SK-N-SH (cell line): ENCODE measurements around the gene ZNF516. TPM values are rescaled to one million over a fixed set of nuclear protein-coding genes. Genes with fewer than 3 reads are reported as not detected.

Experiments used
- CTCF ChIA-PET: fragments of 300-600, 350-600 bp; formaldehyde crosslinking; extraction: SDS; loops from one replicate; lab custom pipeline; 2021; lab: Yijun Ruan, JAX
- POLR2A ChIA-PET: fragments of 350-600 bp; sonication (Branson Sonifier 250); formaldehyde crosslinking; extraction: SDS; loops from one replicate; lab custom pipeline; 2020; ENCODE audit warnings: antibody characterized with exemption, inconsistent platforms; lab: Yijun Ruan, JAX
- DNase-seq: peaks from one replicate; pipeline ENCODE4 v3.0.0; 2012
- H2AFZ ChIP-seq: fragments of 200-600 bp; sonication (generic); 2 replicates; pipeline ENCODE4 v1.8.1; 2016; ENCODE audit warnings: antibody characterized with exemption, mild to moderate bottlenecking, low read depth
- H3F3A ChIP-seq: fragments of 200-600 bp; sonication (generic); replicated peaks from 2 replicates; pipeline ENCODE3; 2016; ENCODE audit warnings: antibody characterized with exemption, mild to moderate bottlenecking; ENCODE audit not compliant: insufficient read depth
- H3K27ac ChIP-seq, 2 experiments: fragments of 200-500 bp in 1 of 2; fragments of 200-600 bp in 1 of 2; sonication (Bioruptor generic) in 1 of 2; sonication (generic), shearing (Covaris generic) in 1 of 2; 2 replicates each; pipeline versions ENCODE4 v1.5.1 to v1.6.1; 2014 to 2016; ENCODE audit warnings: low read depth in 2 of 2, inconsistent platforms in 1 of 2, low read length in 1 of 2, mild to moderate bottlenecking in 1 of 2, mixed read lengths in 1 of 2
- H3K27me3 ChIP-seq: fragments of 200-600 bp; sonication (generic), shearing (Covaris generic); 2 replicates; pipeline ENCODE4 v1.6.1; 2016; ENCODE audit warnings: mixed run types; ENCODE audit not compliant: insufficient read depth
- H3K36me3 ChIP-seq, 2 experiments: fragments of 200-500 bp in 1 of 2; fragments of 200-600 bp in 1 of 2; sonication (Bioruptor generic) in 1 of 2; sonication (generic) in 1 of 2; replicated peaks in 1 of 2; 2 replicates each; pipeline versions ENCODE3 to v1.5.1; 2014 to 2016; ENCODE audit warnings: low read length in 1 of 2, mild to moderate bottlenecking in 1 of 2; ENCODE audit not compliant: insufficient read depth in 2 of 2, control insufficient read depth in 1 of 2
- H3K4me1 ChIP-seq, 2 experiments: fragments of 200-500 bp in 1 of 2; fragments of 200-600 bp in 1 of 2; sonication (Bioruptor generic) in 1 of 2; sonication (generic), shearing (Covaris generic) in 1 of 2; 2 replicates each; pipeline versions ENCODE4 v1.5.1 to v1.6.1; 2014 to 2016; ENCODE audit warnings: low read depth in 1 of 2, low read length in 1 of 2, mixed run types in 1 of 2; ENCODE audit not compliant: insufficient read depth in 2 of 2, control insufficient read depth in 1 of 2
- H3K4me2 ChIP-seq: fragments of 200-600 bp; sonication (generic), shearing (Covaris generic); 2 replicates; pipeline ENCODE4 v1.6.1; 2017; ENCODE audit warnings: mixed run types
- H3K4me3 ChIP-seq, 2 experiments: fragments of 200-500 bp in 1 of 2; fragments of 200-600 bp in 1 of 2; sonication (Bioruptor generic) in 1 of 2; sonication (generic), shearing (Covaris generic) in 1 of 2; 2 replicates each; pipeline versions ENCODE4 v1.5.1 to v1.8.1; 2014 to 2016; ENCODE audit warnings: low read depth in 2 of 2, inconsistent platforms in 1 of 2, low read length in 1 of 2, mild to moderate bottlenecking in 1 of 2, mixed read lengths in 1 of 2, moderate library complexity in 1 of 2
- H3K79me2 ChIP-seq: fragments of 200-600 bp; sonication (generic); 2 replicates; pipeline ENCODE4 v1.8.1; 2017; ENCODE audit warnings: mild to moderate bottlenecking; ENCODE audit not compliant: insufficient read depth
- H3K9ac ChIP-seq: fragments of 200-600 bp; sonication (generic); 2 replicates; pipeline ENCODE4 v1.6.1; 2017; ENCODE audit warnings: mixed run types
- H3K9me2 ChIP-seq: fragments of 200-600 bp; sonication (generic); 2 replicates; pipeline ENCODE4 v1.6.1; 2017; ENCODE audit warnings: mixed run types
- H3K9me3 ChIP-seq: fragments of 200-600 bp; sonication (generic); 2 replicates; pipeline ENCODE4 v1.6.1; 2017; ENCODE audit warnings: mixed run types, mild to moderate bottlenecking, moderate library complexity
- H4K20me1 ChIP-seq: fragments of 200-600 bp; sonication (generic); 2 replicates; pipeline ENCODE4 v1.6.1; 2017; ENCODE audit warnings: mild to moderate bottlenecking, mixed run types; ENCODE audit not compliant: insufficient read depth
- CHD2 ChIP-seq: fragments of 150-350 bp; IDR thresholded peaks from 2 replicates; pipeline ENCODE4 v1.6.1; 2018; ENCODE audit warnings: low read length; ENCODE audit not compliant: partially characterized antibody
- CTCF ChIP-seq: fragments of 200-600 bp; sonication (generic); IDR thresholded peaks from 2 replicates; pipeline ENCODE4 v1.6.1; 2017; ENCODE audit warnings: antibody characterized with exemption, mild to moderate bottlenecking, moderate library complexity
- EZH2phosphoT487 ChIP-seq: fragments of 200-600 bp; sonication (generic); IDR thresholded peaks from 2 replicates; pipeline ENCODE4 v1.6.1; 2017; ENCODE audit warnings: low read depth, mixed run types, mild to moderate bottlenecking, antibody characterized with exemption, moderate library complexity, borderline replicate concordance
- FOSL2 ChIP-seq: IDR thresholded peaks from 2 replicates; pipeline ENCODE4 v1.4.0; 2012; ENCODE audit warnings: low read depth, mild to moderate bottlenecking, moderate library complexity, borderline replicate concordance
- FOXJ3 ChIP-seq: sonication (generic); formaldehyde crosslinking; IDR thresholded peaks from 2 replicates; pipeline ENCODE4 v1.5.1; 2020; ENCODE audit warnings: mild to moderate bottlenecking, missing genetic modification reagents
- GABPA ChIP-seq: IDR thresholded peaks from 2 replicates; pipeline ENCODE4 v1.4.0; 2012; ENCODE audit warnings: low read depth, mild to moderate bottlenecking
- NRF1 ChIP-seq: IDR thresholded peaks from 2 replicates; pipeline ENCODE4 v1.6.1; 2012; ENCODE audit warnings: low read depth, mild to moderate bottlenecking, low read length
- TAF1 ChIP-seq: IDR thresholded peaks from 2 replicates; pipeline ENCODE4 v1.6.1; 2012; ENCODE audit warnings: low read depth, mild to moderate bottlenecking, low read length, moderate library complexity, borderline replicate concordance
- TCF12 ChIP-seq: IDR thresholded peaks from 2 replicates; pipeline ENCODE4 v1.4.0; 2012
- USF2 ChIP-seq: fragments of 150-350 bp; IDR thresholded peaks from 2 replicates; pipeline ENCODE4 v1.6.1; 2017; ENCODE audit warnings: antibody characterized with exemption, low read length, low read depth, borderline replicate concordance
- ZBTB33 ChIP-seq: IDR thresholded peaks from 2 replicates; pipeline ENCODE4 v1.4.0; 2012; ENCODE audit warnings: low read depth, borderline replicate concordance
- WGBS: methylation state at CpG from one replicate; pipeline ENCODE4 v1.1.6; 2017; ENCODE audit warnings: low lambda C conversion rate; 5-methylcytosine and 5-hydroxymethylcytosine counted together
- polyA plus RNA-seq, 3 experiments: library from polyadenylated mRNA; depleted of rRNA; stranded (reverse); fragments of >200 nt; gene quantifications; 2 replicates each; pipeline ENCODE4 v1.2.3, GENCODE V29; 2012

The ZNF516 gene
- polyA plus RNA-seq, 1 of the 3 experiments (the other 2 are of a cell fraction): 4.4 TPM

- no peak for TF ChIP-seq TAF1
- TF ChIP-seq, all 33 proteins: peak for 0
These were observed 136.3 kb downstream of the ZNF516 start (continued) for GRCh38 chr18:76358774-76359173.

GRCh38 chr18:76357585-76358260 is 137.3 kb downstream of the ZNF516 start:
- no peak overlapping the region for H3K4me3 ChIP-seq
- no peak for DNase-seq
- CTCF ChIA-PET: interaction anchor here (0.9 kb wide), 1 partner anchor 8 kb away, joined by 3 read pairs; no protein-coding TSS in a partner anchor
- H3K36me3 ChIP-seq: peaks cover 0 to 2% of the 10 kb centered on the region in 2 experiments
- no peak overlapping the region for H3K4me2 ChIP-seq
- no peaks in the 10 kb centered on the region for H3K9me2 ChIP-seq
- no peaks in the 10 kb centered on the region for H3K27me3 ChIP-seq
- no peaks in the 10 kb centered on the region for H3K9me3 ChIP-seq
- H3F3A ChIP-seq: no peaks in the 10 kb centered on the region
- no peak overlapping the region for H3K9ac ChIP-seq
- H4K20me1 ChIP-seq: no peaks in the 10 kb centered on the region
- H3K79me2 ChIP-seq: no peaks in the 10 kb centered on the region
- H2AFZ ChIP-seq: no peak overlapping the region
- POLR2A ChIA-PET: no interaction called here
- H3K27ac ChIP-seq: no peak overlapping the region
- H3K4me1 ChIP-seq: no peaks in the 10 kb centered on the region; a peak in 1 of 4 replicates
- TF ChIP-seq ZBTB33: no peak
- TF ChIP-seq TCF12: no peak
- TF ChIP-seq CHD2: no peak
- no peak for TF ChIP-seq USF2
- no peak for TF ChIP-seq GABPA
- TF ChIP-seq CTCF: no peak
- no peak for TF ChIP-seq FOXJ3 (CRISPR knock-in tag)
- TF ChIP-seq EZH2phosphoT487: no peak
- TF ChIP-seq NRF1: no peak
- TF ChIP-seq FOSL2: no peak
- WGBS: 62% methylated on average over 12 of the region's 12 CpGs
